ENCODE results near the gene TTC7B.

DNA sequence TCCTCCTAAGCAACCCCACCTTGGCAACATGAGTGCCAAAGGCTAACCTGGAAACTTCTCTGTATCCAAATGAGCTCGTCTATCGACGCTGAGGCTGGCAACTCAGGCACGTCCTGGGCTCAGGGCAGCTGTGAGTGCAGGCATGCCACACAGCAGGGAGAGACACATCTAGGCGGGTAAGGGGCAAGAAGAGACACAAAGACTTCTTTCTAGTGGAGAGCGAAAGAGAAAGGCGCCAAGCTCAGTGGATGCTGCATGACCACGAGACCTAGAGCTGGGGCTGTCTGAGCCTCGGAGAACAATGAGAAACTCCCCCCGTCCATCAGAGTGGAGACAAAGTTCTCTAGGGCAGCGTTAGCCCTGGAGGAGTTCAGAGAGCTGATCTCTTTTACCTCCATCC is 249.0 kb downstream of the TTC7B start:
- TF ChIP-seq, protein P1, sequence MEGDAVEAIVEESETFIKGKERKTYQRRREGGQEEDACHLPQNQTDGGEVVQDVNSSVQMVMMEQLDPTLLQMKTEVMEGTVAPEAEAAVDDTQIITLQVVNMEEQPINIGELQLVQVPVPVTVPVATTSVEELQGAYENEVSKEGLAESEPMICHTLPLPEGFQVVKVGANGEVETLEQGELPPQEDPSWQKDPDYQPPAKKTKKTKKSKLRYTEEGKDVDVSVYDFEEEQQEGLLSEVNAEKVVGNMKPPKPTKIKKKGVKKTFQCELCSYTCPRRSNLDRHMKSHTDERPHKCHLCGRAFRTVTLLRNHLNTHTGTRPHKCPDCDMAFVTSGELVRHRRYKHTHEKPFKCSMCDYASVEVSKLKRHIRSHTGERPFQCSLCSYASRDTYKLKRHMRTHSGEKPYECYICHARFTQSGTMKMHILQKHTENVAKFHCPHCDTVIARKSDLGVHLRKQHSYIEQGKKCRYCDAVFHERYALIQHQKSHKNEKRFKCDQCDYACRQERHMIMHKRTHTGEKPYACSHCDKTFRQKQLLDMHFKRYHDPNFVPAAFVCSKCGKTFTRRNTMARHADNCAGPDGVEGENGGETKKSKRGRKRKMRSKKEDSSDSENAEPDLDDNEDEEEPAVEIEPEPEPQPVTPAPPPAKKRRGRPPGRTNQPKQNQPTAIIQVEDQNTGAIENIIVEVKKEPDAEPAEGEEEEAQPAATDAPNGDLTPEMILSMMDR (optimal IDR thresholded peaks at IDR 0.05 in 1 of 3, IDR thresholded peaks at IDR 0.05 in 1 of 3, conservative IDR thresholded peaks at IDR 0.05 in 1 of 3; ENCODE audit: extremely low read depth in 1 of 3, insufficient read depth in 2 of 3, low read length in 3 of 3), result no peak
- no peak for TF ChIP-seq EZH2 (IDR thresholded peaks at IDR 0.05; ENCODE audit: low read length)

Data from keratinocyte (primary cell).